GM19397 (cell line): ENCODE data around the gene OSTN.

Experiments used
- ATAC-seq: cut with Tn5 transposase; IDR thresholded peaks from one replicate; pipeline ENCODE4 v1.9.1; 2021; ENCODE audit warnings: mild to moderate bottlenecking, moderate library complexity; ENCODE audit not compliant: unreplicated experiment

Gene OSTN

GRCh38 chr3:191234216-191234615, 35.2 kb downstream of the OSTN start:
- no peak for ATAC-seq

DNA sequence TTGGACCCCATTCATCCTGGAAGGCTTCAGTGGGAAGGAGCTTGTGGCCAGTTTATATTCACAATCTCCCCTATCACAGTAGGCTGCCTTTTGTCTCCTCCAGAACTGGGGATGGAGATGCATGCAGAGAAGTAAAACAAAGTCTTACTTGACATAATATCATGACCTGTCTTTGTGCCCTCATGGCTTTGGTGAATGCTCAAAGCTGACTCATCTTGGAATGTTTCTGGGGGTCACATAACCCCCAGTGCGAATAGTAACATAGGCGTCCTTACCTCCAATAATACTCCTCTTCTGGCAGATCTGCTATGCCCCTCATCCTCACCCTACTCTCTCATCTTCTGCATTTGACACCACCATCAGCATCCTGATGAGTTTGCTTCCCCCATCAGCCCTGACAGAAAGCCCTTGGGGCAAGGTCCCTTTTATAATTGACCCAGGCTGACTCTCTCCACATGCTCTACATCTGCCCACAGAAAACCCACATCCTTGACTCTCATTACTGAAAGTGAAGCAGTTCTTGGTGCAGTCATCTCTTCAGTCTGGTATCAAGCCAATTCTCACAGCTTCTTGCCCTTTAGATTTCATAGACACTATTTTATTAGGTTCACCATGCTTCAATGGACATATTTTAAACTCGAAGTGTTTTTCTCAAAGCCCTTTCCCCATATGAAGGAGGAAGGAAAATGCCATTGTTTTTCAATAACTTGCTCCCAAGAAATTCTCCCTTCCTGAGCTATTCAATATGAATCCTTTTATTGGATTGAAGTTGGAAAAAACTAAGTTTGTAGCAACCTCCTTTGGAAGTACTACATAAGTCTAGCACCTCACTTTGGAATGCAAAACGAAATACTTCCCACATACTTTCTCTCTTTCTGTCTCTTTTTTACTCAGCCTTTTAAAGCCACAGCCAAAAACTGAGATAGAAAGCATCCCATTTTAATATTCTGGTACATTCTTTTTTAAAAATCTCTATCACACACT, 36.6 kb downstream of the OSTN start:
- ATAC-seq: peak; percentile 99

DNA sequence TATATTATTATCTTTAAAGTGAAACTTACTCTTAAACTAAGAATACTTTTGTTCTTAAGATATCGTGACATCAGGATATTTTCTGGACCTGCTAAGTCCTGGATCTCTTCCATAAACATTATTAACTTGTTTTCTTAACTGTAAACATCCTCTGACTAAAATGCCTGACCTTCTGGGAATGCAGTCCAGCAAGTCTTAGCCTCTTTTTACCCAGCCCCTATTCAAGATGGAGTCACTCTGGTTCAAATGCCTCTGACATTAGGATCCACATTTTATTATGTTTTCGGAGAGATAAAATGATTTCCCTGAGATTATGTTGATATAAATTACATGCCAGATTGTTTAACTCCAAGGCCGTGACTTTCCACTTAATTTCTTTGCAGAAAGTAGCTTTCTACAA, 37.6 kb downstream of the OSTN start:
- no peak for ATAC-seq

GRCh38 chr3:191237047-191237882, 38.2 kb downstream of the OSTN start:
- ATAC-seq: no peak

DNA sequence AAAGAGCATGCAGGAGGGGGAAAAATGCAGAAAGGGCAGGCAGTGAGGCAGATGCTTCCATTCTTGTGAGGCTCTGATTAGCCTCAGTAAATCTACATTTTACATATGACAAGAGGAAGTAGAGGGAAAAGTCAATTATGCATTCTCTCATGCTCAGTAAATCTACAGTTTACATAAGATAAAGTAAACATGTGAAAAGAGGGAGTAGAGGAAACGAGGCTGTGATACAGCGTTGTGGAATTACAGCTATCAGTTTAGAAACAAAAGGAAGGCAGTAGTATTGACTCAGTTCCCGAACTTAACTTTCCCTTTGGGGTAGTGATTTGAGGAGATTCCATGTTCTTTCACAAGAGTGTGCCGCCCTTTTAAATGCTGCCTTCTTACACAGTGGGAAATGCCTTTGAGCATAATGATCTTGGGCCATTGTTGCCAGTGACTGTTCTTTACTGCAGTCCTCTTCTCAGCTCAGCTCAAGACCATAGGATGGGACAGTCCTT, 39.3 kb downstream of the OSTN start:
- ATAC-seq: no peak

DNA sequence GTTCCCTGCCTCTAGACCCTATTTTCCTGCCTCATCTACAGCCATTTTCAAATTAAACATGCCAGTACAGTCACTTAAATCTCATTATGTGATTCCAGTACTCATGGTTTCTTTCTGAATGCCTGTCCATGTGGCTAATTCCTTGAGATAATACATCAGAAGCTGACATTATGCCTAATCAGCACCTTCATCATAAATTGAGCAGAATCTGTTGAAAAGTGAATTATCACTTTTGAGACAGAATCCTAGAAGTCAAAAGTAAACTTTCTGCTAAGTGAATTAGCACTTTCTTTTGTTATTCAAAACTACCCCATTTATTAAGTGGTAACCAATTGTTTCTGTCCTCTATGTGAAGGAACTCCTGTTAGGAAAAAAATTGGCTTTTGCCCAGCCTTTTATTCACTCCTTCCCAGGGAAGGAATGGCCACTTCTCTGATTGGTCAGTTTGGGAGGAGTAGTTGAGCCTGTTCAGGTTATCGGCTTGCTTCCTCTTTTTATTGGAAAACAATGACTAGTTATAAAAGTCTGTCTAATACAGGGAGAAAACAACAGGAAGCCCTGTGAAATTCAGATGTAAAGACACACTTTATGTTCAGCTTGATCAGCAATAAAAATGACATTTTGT, 40.5 kb downstream of the OSTN start:
- ATAC-seq: no peak

GRCh38 chr3:191240486-191240885, 41.4 kb downstream of the OSTN start:
- ATAC-seq: no peak

DNA sequence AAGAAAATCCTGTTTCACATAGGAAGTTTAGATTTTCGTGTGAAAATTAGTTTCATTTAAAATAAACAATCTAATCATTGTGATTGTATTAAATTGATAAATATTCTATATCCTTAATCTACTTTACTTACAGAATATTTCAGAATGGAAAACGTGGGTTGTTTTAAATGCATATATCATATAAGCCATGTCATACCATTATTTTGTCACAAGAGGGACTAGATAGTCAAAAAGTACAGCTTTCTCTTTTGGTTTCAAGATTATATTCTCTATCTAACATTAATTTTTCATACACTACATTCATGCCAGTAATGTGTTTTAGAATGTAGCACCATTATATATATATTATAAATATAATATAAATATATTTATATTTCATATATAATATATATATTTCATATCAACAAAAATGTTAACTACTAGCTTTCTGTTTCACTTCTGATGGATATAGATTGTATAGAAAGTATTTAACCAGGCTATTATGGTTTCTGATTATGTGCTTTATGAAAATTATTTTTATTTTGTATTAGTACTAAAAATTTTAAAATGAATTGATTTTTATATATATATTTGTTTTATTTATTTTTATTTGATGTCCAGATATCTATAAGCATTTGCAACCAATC, 45.3 kb downstream of the OSTN start:
- no peak for ATAC-seq

DNA sequence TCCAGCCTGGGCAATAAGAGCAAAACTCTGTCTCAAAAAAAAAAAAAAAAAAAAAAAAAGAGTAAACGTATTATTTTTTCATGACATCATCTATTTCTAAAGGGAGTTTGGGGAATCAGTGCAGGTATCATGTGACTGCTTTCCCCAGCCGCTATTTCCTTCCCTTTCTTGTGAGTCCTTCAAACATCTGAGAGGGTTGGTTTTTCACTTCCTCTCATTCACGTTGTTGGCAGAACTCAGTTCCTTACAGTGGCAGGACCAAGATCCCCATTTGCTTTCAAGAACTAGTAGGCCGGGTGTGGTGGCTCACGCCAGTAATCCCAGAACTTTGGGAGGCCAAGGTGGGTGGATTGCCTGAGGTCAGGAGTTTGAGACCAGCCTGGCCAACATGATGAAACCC, 47.0 kb downstream of the OSTN start:
- ATAC-seq: peak; percentile 78

- ATAC-seq: no peak
Measured at GRCh38 chr3:191246630-191247029, 47.6 kb downstream of the OSTN start.

DNA sequence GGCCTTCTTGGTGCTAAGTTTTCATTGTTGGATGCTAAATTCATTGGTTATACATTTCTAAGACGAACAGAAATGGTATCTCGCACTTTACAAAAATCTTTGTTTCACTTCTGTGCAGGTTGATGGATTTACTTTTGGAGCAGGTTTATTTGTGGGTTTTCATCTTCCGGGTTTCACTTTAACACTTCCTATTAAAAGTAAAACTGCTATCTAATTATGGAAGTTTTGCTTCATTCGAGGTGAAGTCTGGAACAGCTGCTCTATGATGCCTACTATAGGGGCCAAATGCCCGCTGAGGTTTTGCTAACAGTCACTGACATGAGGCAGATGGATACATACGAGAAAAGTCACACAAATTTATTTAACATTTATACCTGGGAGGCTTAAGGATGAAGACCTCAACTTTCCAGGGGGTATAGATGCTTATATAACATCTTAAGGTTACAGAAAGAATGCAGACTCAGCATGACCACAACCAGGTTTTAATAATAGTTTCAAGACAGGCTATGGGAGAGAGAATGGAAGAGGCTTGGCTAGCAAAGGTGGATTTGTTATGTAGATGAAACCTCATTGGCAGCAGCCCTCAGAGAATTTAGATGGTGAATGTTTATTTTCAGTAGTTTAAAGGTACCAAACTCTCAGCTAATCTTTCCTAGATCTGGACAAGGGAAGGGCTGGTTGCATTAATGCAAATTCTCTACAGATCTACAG, 54.2 kb downstream of the OSTN start:
- peak; percentile 49 for ATAC-seq

DNA sequence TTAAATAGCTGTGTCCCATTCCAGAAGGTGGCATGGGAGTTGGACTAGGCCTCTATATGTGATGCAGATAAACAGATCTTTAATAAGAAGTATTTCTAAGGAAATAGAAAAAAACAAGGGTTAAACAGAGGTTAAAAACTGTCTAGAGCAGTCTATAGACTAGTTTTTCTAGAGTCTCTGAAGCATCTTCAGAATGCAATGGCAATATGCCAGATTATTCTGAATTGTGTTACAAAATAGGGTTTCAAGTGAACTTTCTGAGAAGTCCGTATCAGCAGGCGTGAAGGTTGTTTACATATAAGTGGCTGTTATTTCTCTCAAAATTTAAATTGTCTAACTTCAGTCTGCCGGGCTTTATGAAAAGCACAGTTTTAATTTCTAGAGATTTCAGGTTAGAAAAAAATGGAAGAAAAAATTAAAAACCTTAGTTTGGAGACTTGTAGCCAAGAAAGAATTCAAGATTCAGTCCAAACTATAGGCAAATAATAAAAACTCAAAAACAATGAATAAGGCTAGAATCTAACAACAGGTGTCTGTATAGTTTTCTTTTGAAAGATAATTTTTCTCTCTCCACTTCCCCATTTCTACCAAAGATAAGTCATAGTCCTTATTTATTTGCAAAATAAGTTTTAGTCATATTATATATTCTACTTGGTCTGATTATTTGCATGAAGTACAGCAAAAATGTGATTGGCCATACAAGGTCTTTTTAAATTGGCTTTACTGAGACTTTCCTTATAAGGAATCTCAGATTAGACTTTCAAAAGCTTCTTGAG, 55.2 kb downstream of the OSTN start:
- no peak for ATAC-seq

DNA sequence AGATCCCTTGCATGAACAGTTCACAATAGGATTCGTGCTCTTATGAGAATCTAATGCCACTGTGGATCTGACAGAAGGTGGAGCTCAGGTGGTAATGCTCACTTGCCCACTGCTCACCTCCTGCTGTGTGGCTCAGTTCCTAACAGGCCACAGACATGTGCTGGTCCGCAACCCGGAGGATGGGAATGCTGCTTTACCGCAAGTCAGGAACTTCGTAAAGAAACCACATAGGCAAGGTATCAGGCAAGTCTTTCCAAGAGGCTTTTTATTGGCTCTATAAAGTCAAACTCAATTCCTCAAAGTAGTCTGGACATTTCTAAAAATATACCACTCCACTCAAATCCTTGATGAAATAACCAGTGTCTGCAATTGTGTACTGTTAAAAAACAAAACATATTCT, 56.1 kb downstream of the OSTN start:
- ATAC-seq: no peak

DNA sequence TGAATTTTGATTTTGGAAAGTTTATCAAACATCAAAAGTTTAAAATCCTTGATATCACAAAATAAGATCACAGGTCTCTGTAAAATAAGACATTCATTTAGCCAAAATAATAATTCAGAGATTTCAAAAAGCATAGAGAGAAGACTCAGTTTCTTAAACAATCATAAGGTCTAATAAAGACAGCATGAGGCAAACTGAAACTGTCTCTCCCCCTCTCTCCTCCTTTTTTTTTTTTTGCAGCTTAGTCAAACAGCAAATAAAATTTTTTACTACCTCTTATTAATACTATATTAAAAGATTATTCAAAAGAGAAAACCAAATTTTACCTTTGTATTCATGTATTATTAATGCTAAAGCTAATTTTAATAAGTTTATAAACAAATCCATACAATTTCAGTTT, 57.4 kb downstream of the OSTN start:
- no peak for ATAC-seq

DNA sequence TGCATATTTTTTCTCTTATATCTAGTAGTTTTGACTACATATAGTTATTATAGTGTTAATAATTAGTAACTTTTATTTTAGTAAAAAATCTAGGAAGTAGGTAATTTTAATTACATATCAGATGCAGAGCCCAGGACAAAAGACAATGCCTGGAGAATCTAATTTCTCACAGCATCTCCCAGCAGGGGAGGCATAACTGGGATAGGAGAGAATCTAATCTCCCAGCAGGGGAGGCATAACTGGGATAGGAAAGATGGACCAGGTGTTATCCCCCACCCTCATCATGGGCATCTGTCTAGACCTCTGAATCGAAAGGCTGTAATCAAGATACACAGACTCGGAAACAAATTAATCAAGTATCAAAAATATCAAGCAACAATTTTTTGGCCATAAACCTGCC, 58.2 kb downstream of the OSTN start:
- no peak for ATAC-seq

- no peak for ATAC-seq
Measured at GRCh38 chr3:191259486-191259885, 60.4 kb downstream of the OSTN start.

DNA sequence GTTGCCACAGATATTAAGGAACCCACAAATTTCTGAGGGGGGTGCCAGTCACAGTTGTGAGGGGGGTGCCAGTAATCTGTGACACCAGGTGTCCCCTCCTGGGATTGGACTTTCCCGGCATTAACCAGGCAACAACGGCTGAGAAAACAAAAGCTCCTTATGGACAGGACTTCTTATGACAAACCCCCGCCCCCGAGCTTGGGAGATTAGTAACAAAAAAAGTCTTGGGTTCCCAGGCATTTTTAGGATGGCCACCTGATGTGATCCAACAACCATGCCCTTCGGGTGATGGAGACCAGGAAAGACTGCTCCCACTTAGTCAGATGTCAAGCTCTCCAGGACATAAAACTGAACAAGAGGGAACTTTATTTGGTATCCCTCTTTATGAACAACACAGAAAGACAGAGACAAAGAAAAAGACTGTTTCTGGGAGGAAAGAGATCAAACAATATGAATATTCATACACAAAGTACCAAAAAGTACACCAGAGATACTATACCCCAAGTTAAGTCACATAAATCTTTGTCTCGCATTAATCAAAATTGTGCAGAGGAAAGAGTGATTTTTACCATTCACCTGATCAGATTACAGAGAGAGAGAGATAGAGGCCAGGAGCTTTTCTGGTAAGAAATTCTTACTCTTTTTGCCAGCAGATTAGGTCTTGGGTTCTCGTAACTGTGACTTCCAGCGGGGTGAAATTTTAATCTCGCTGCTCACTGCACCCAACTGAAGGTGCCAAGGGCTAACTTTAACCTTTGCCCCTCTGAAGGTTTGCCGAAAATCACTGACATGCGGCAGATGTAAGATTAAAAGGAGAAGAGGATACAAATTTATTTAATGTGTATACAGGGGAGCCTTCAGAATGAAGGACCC, 61.6 kb downstream of the OSTN start:
- no peak for ATAC-seq

GRCh38 chr3:191261304-191261638, 62.2 kb downstream of the OSTN start:
- no peak for ATAC-seq

GRCh38 chr3:191262650-191263049, 63.6 kb downstream of the OSTN start:
- ATAC-seq: peak; percentile 56
